SK-N-MC (cell line): ENCODE measurements around the gene IWS1.

ENCODE experiments used
- DNase-seq: peaks from one replicate; pipeline ENCODE4 v3.0.0-alpha.2; 2011; ENCODE audit warnings: low read depth, low spot score
- H3K27ac ChIP-seq: fragments of 200-600 bp; sonication (generic); 2 replicates; pipeline ENCODE4 v1.5.1; 2016; ENCODE audit warnings: mixed run types
- H3K36me3 ChIP-seq: fragments of 200-600 bp; sonication (generic); 2 replicates; pipeline ENCODE4 v1.6.1; 2017; ENCODE audit warnings: antibody characterized with exemption, low read length, mixed read lengths; ENCODE audit not compliant: insufficient read depth
- H3K4me3 ChIP-seq: fragments of 200-600 bp; sonication (generic); 2 replicates; pipeline ENCODE4 v1.5.1; 2016
- H3K9ac ChIP-seq: fragments of 200-600 bp; sonication (generic); 2 replicates; pipeline ENCODE4 v1.8.0; 2017; ENCODE audit warnings: mixed run types, mixed read lengths; ENCODE audit not compliant: insufficient read length
- H3K9me3 ChIP-seq: fragments of 200-600 bp; sonication (generic); 2 replicates; pipeline ENCODE4 v1.6.1; 2017; ENCODE audit warnings: low read depth, mild to moderate bottlenecking, antibody characterized with exemption, low read length, moderate library complexity, mixed read lengths
- EZH2 ChIP-seq: fragments of 200-600 bp; sonication (generic); IDR thresholded peaks from one replicate; pipeline ENCODE4 v1.6.1; 2017; ENCODE audit warnings: antibody characterized with exemption
- FOXP2 ChIP-seq: optimal IDR thresholded peaks from 2 replicates; pipeline ENCODE3; 2011; ENCODE audit warnings: mild to moderate bottlenecking, moderate library complexity; ENCODE audit not compliant: insufficient read depth; ENCODE audit errors: extremely low read length, control extremely low read depth
- POLR2AphosphoS5 ChIP-seq: IDR thresholded peaks from 2 replicates; pipeline ENCODE4 v1.6.1; 2012; ENCODE audit warnings: mild to moderate bottlenecking, low read depth, low read length, borderline replicate concordance

IWS1 gene

DNA sequence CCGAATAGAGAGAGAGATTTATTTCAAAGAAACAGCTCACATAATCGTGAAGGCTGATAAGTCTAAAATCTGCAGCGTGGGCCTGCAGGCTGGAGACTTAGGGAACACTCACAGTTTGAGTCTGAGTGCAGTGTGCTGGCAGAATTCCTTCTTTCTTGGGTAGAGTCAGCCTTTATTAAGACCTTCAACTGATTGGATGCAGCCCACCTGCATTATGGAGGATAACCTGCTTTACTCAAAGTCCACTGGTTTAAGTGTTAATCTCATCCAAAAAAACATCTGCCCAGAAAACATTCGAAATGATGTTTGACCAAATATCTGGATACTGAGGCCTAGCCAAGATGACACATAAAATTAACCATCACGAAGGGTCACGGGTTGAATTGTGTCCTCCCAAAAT, 91.8 kb downstream of the IWS1 start:
- DNase-seq, result no peak
- H3K9ac ChIP-seq, result no peak overlapping the region
- H3K9me3 ChIP-seq, result no peaks in the 10 kb centered on the region
- H3K36me3 ChIP-seq, result no peaks in the 10 kb centered on the region
- H3K4me3 ChIP-seq, result no peak overlapping the region
- TF ChIP-seq EZH2, result no peak
- TF ChIP-seq POLR2AphosphoS5, result no peak
- no peak for TF ChIP-seq FOXP2
- no peak overlapping the region for H3K27ac ChIP-seq

- TF ChIP-seq POLR2AphosphoS5, result no peak
- no peak for TF ChIP-seq EZH2
- no peak for TF ChIP-seq FOXP2
- Histone ChIP-seq H3K4me3 (no peak overlapping the region), H3K9ac (no peak overlapping the region), H3K36me3 (no peaks in the 10 kb centered on the region), H3K27ac (no peak overlapping the region), H3K9me3 (no peaks in the 10 kb centered on the region)
- no peak for DNase-seq
These were observed 94.8 kb downstream of the IWS1 start for GRCh38 chr2:127431408-127432023.
